Kidney (tissue), 14 donors: Measurements from ENCODE around the gene SLC5A10. TPM values are rescaled to one million over a fixed set of nuclear protein-coding genes. Genes with fewer than 3 reads are reported as not detected.

Experiments
- DNase-seq, 5 donors: peaks; one replicate each; pipeline ENCODE4 v3.0.0-alpha.2; 2013 to 2020
- FAIRE-seq: peaks from 2 replicates; lab custom pipeline; 2012; peaks lifted over from hg19 to GRCh38; lab: Jason Lieb, UNC
- H3K27ac ChIP-seq, 2 donors: one replicate each; pipeline ENCODE4 v1.7.0; 2013; ENCODE audit warnings: low read depth in 2 of 2, low read length in 2 of 2, inconsistent platforms in 1 of 2
- H3K27me3 ChIP-seq: one replicate; pipeline ENCODE4 v1.7.1; 2013; ENCODE audit warnings: low read length, inconsistent platforms; ENCODE audit not compliant: control insufficient read depth, insufficient read depth
- H3K36me3 ChIP-seq, 3 donors: one replicate each; pipeline versions ENCODE4 v1.7.0 to v1.7.1; 2013; ENCODE audit warnings: low read length in 3 of 3, control low read depth in 1 of 3, inconsistent platforms in 1 of 3; ENCODE audit not compliant: insufficient read depth in 3 of 3, control insufficient read depth in 2 of 3
- H3K4me1 ChIP-seq, 3 donors: one replicate each; pipeline versions ENCODE4 v1.7.0 to v1.7.1; 2013; ENCODE audit warnings: low read length in 3 of 3, inconsistent platforms in 1 of 3, low read depth in 1 of 3; ENCODE audit not compliant: control insufficient read depth in 2 of 3, insufficient read depth in 2 of 3
- H3K4me3 ChIP-seq, 3 donors: one replicate each; pipeline versions ENCODE4 v1.7.0 to v1.8.1; 2013; ENCODE audit warnings: low read length in 3 of 3, control low read depth in 1 of 3, inconsistent platforms in 1 of 3
- H3K9ac ChIP-seq, 3 donors: one replicate each; pipeline versions ENCODE4 v1.7.0 to v1.7.1; 2013; ENCODE audit warnings: low read length in 3 of 3, control low read depth in 1 of 3, inconsistent platforms in 1 of 3
- H3K9me3 ChIP-seq, 3 donors: one replicate each; pipeline versions ENCODE4 v1.7.0 to v1.7.1; 2013; ENCODE audit warnings: low read length in 3 of 3, control low read depth in 1 of 3, inconsistent platforms in 1 of 3; ENCODE audit not compliant: control insufficient read depth in 2 of 3, insufficient read depth in 1 of 3
- intact Hi-C: fragments of 100-400 bp; cut with DNase I; formaldehyde crosslinking; loops from one replicate; pipeline ENCODE4 v1.11.1; 2022
- polyA plus RNA-seq: library from polyadenylated mRNA; stranded (reverse); fragments of 350-450 nt; fragmentation: Illumina TruSeq; extraction: RNeasy Lipid Tissue Mini Kit (QIAGEN cat#74804); gene quantifications from one replicate; pipeline ENCODE4 v1.2.3, GENCODE V29; 2014; ENCODE audit warnings: low read depth, low replicate concordance; ENCODE audit not compliant: insufficient read depth
- total RNA-seq: library from RNA; stranded (reverse); fragmentation: NEBNext Ultra II Directional; extraction: Animal tissue kit (Norgen Biotek cat#: 25700); gene quantifications from one replicate; pipeline ENCODE4 v1.2.1, GENCODE V29; 2021
- TF ChIP-seq, protein P1 (sequence below): IDR thresholded peaks from 3 replicates; pipeline ENCODE4 v1.5.1; 2012; ENCODE audit warnings: mild to moderate bottlenecking, moderate library complexity, borderline replicate concordance; ENCODE audit not compliant: insufficient read depth; ENCODE audit errors: extremely low read depth
- donor health status: control.
- donor health status: control.
- donor health status: control.
- donor health status: control.
- donor health status: control.
- donor health status: DM: yes; HTN: yes; CAD: no.
- donor health status: Normal renal cell carcinoma (clear cell type).

SLC5A10 gene
- total and polyA plus RNA-seq, 2 donors from 2014 or later: 9.7 to 16.5 TPM

DNA sequence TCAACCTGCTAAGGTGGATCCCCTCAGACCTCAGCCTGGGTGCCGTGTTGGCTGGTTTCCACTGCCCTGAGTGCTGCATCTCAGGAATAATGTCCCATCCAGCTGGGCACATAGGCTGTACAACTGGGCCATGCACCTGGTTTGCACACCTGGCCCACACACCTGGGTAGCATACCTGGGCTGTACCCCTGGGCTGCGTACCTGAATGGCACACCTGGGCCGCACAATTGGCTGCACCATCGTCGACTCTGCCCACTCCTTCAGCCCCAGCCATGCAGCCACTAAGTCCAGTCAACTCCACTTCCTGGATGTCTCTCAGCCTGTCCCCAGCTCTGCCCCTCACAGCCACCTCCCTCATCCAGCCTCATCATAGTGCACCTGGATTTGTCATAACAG lies 7.9 kb downstream of the SLC5A10 start:
- Histone ChIP-seq H3K4me1 (no peaks in the 10 kb centered on the region), H3K9ac (no peak overlapping the region), H3K27ac (no peak overlapping the region), H3K27me3 (no peaks in the 10 kb centered on the region), H3K36me3 (peaks cover 0 to 6% (median 2%) of the 10 kb centered on the region in 3 donors), H3K4me3 (no peak overlapping the region), H3K9me3 (no peaks in the 10 kb centered on the region)
- TF ChIP-seq, protein P1, sequence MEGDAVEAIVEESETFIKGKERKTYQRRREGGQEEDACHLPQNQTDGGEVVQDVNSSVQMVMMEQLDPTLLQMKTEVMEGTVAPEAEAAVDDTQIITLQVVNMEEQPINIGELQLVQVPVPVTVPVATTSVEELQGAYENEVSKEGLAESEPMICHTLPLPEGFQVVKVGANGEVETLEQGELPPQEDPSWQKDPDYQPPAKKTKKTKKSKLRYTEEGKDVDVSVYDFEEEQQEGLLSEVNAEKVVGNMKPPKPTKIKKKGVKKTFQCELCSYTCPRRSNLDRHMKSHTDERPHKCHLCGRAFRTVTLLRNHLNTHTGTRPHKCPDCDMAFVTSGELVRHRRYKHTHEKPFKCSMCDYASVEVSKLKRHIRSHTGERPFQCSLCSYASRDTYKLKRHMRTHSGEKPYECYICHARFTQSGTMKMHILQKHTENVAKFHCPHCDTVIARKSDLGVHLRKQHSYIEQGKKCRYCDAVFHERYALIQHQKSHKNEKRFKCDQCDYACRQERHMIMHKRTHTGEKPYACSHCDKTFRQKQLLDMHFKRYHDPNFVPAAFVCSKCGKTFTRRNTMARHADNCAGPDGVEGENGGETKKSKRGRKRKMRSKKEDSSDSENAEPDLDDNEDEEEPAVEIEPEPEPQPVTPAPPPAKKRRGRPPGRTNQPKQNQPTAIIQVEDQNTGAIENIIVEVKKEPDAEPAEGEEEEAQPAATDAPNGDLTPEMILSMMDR: no peak
- FAIRE-seq: no peak
- DNase-seq: peak in 1 of 5 donors; percentile 26
- intact Hi-C loops: no loop called here

DNA sequence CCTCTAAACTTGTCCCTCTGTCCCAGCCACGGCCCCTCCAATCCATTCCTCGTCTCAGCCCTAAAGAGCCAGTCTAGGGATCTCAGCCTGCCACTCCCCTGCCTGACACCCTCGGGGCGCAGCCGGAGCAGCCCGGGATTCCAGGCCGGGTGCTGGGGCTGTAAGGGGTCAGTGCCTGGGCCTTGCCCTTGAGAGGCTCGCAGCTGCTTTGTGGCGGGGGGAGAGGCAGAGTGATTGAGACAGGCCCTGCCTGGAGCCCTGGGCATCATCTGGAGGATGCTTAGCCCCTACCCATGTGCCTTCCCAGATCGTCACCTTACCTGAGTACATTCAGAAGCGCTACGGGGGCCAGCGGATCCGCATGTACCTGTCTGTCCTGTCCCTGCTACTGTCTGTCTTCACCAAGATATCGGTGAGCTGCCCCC lies 8.3 kb downstream of the SLC5A10 start:
- H3K4me3 ChIP-seq: no peak overlapping the region
- H3K27ac ChIP-seq: no peak overlapping the region
- TF ChIP-seq, protein P1: no peak
- H3K9ac ChIP-seq: no peak overlapping the region
- no peak for FAIRE-seq
- H3K4me1 ChIP-seq: no peaks in the 10 kb centered on the region
- DNase-seq: peak in 1 of 5 donors; percentile 66
- H3K27me3 ChIP-seq: no peaks in the 10 kb centered on the region
- intact Hi-C loops: no loop called here
- H3K36me3 ChIP-seq: peaks cover 0 to 6% (median 2%) of the 10 kb centered on the region in 3 donors
- no peaks in the 10 kb centered on the region for H3K9me3 ChIP-seq

DNA sequence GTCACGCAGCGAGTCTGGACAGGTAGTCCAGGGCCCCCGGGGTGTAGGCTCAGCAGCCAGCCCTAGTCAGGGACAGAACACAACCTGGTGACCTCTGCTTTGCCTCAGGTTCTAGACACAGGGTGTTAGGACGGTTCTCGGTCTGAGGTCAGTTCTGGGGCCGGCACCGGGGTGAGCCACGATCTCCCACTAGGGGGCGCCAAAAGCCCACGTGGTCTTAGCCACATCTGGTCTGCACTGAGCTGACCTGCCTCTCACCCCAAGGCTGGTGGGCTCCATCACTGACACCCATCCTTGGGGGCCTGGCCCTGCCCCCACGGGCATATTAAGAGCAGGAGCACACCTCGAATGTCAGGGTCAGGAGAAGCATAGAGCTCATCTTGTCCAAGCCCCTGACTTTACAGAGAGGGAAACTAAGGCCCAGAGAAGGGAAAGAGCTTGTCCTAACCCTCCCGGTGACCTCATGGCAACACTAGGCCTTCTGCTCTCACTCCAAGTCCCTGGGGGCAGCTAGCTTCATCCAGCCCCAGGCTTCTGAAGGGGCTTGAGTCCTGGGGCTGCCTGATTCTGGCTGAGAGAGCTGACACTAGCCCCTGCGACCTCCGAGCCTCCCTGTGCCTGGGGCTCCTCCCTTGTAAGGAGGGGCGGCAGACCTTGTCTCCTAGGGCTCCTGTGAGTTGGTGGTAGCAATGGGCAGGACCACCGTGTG lies 9.0 kb downstream of the SLC5A10 start:
- Histone ChIP-seq H3K27me3 (no peaks in the 10 kb centered on the region), H3K27ac (no peak overlapping the region), H3K4me3 (no peak overlapping the region), H3K36me3 (peaks cover 0 to 6% (median 2%) of the 10 kb centered on the region in 3 donors), H3K9me3 (no peaks in the 10 kb centered on the region), H3K4me1 (no peaks in the 10 kb centered on the region), H3K9ac (no peak overlapping the region)
- intact Hi-C loops: no loop called here
- FAIRE-seq (no peak), DNase-seq (peak; percentile 73 to 90 (median 83))
- TF ChIP-seq, protein P1: peak; percentile 85
